HG03103 (cell line): ENCODE results near the gene RNFT1.
"Not testable (repeated sequence)": the region's sequence is repeated elsewhere in the genome, so short reads cannot be mapped to it uniquely, and the experiment has no call there.

ENCODE experiments used
- ATAC-seq: cut with Tn5 transposase; IDR thresholded peaks from one replicate; pipeline ENCODE4 v1.9.1; 2021; ENCODE audit warnings: low read depth; ENCODE audit not compliant: unreplicated experiment

The RNFT1 gene

GRCh38 chr17:59933317-59933716 lies 31.2 kb downstream of the RNFT1 start:
- not testable (repeated sequence) for ATAC-seq

- ATAC-seq = not testable (repeated sequence)
Measured at GRCh38 chr17:59930768-59931167, 33.8 kb downstream of the RNFT1 start.

- ATAC-seq = not testable (repeated sequence)
Measured at GRCh38 chr17:59930121-59930520, 34.4 kb downstream of the RNFT1 start.

GRCh38 chr17:59920637-59921036 lies 43.9 kb downstream of the RNFT1 start:
- not testable (repeated sequence) for ATAC-seq

- ATAC-seq = no peak
Measured at GRCh38 chr17:59916446-59916845, 48.1 kb downstream of the RNFT1 start.

- ATAC-seq = no peak
Measured at GRCh38 chr17:59914274-59914854, 50.2 kb downstream of the RNFT1 start.

- ATAC-seq = no peak
Measured at GRCh38 chr17:59907467-59907866, 57.1 kb downstream of the RNFT1 start.

GRCh38 chr17:59903455-59903854 lies 61.1 kb downstream of the RNFT1 start:
- ATAC-seq = no peak
